Memory B cell (primary cell): Measurements from ENCODE around the gene TCAF2.
A peak's percentile ranks its signal among the peaks of the same experiment; 100 is the strongest.
"Not testable (repeated sequence)": the region's sequence is repeated elsewhere in the genome, so short reads cannot be mapped to it uniquely, and the experiment has no call there.

ENCODE experiments used
- ATAC-seq: fragments of 150-1000 bp; cut with Tn5 transposase; 2 replicates; pipeline ENCODE4 v1.10.0; 2021; ENCODE audit warnings: low read depth, mild to moderate bottlenecking, moderate library complexity
- DNase-seq, 2 donors: peaks; one replicate each; pipeline ENCODE4 v3.0.0; 2022; ENCODE audit warnings: low spot score in 2 of 2
- H3K27ac Mint-ChIP-seq: one replicate; pipeline ENCODE4 v1.8.0; 2022; ENCODE audit warnings: mild to moderate bottlenecking, moderate library complexity, mixed read lengths
- H3K27me3 Mint-ChIP-seq: one replicate; pipeline ENCODE4 v1.8.0; 2022; ENCODE audit warnings: mixed read lengths
- H3K36me3 Mint-ChIP-seq: one replicate; pipeline ENCODE4 v1.8.0; 2022; ENCODE audit warnings: mild to moderate bottlenecking, mixed read lengths
- H3K4me1 Mint-ChIP-seq: one replicate; pipeline ENCODE4 v1.8.0; 2022; ENCODE audit warnings: mixed read lengths
- H3K4me3 Mint-ChIP-seq: one replicate; pipeline ENCODE4 v1.8.0; 2022; ENCODE audit warnings: mild to moderate bottlenecking, moderate library complexity, mixed read lengths
- H3K9me3 Mint-ChIP-seq: one replicate; pipeline ENCODE4 v1.8.0; 2022; ENCODE audit warnings: mixed read lengths

Gene TCAF2

GRCh38 chr7:143635364-143636240 lies 14.8 kb downstream of the TCAF2 start:
- not testable (repeated sequence) for DNase-seq, H3K4me1 Mint-ChIP-seq, H3K4me3 Mint-ChIP-seq, H3K9me3 Mint-ChIP-seq, ATAC-seq, H3K27me3 Mint-ChIP-seq, H3K27ac Mint-ChIP-seq, H3K36me3 Mint-ChIP-seq

GRCh38 chr7:143639372-143639771 lies 18.6 kb downstream of the TCAF2 start:
- H3K27me3 Mint-ChIP-seq, H3K36me3 Mint-ChIP-seq, H3K27ac Mint-ChIP-seq, DNase-seq, H3K4me1 Mint-ChIP-seq, H3K9me3 Mint-ChIP-seq, H3K4me3 Mint-ChIP-seq: not testable (repeated sequence)
- peak; percentile 65 for ATAC-seq

- not testable (repeated sequence) for H3K27ac Mint-ChIP-seq, H3K9me3 Mint-ChIP-seq, H3K4me1 Mint-ChIP-seq, H3K27me3 Mint-ChIP-seq, ATAC-seq, H3K4me3 Mint-ChIP-seq, H3K36me3 Mint-ChIP-seq, DNase-seq
Measured at GRCh38 chr7:143640528-143641189, 19.9 kb downstream of the TCAF2 start.

- not testable (repeated sequence) for ATAC-seq, H3K4me1 Mint-ChIP-seq, H3K36me3 Mint-ChIP-seq, H3K27ac Mint-ChIP-seq, H3K9me3 Mint-ChIP-seq, H3K4me3 Mint-ChIP-seq, DNase-seq, H3K27me3 Mint-ChIP-seq
Measured at GRCh38 chr7:143646598-143646997, 25.8 kb downstream of the TCAF2 start.

- not testable (repeated sequence) for H3K9me3 Mint-ChIP-seq, H3K27me3 Mint-ChIP-seq, H3K36me3 Mint-ChIP-seq
Measured at GRCh38 chr7:143649902-143650301, 29.1 kb downstream of the TCAF2 start.

DNA sequence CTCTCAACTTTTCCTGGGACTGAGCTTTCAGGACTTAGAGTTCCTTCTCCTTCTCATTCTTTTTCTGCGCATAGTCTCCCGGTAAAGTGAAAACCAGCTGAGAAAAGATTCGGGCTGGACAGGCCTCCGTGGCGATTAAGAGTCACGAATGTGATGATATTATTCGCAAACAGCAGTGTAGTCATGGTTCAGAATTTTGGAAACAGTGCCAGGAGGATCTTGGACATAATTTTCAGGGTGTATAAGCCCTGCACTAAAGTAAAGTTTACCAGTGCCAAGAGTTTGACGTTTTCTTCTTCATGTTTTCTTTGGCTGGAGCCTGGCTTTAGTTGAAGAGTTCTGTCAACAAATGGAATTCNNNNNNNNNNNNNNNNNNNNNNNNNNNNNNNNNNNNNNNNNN lies 29.7 kb downstream of the TCAF2 start:
- not testable (repeated sequence) for H3K27ac Mint-ChIP-seq, H3K9me3 Mint-ChIP-seq, ATAC-seq, DNase-seq, H3K36me3 Mint-ChIP-seq, H3K4me3 Mint-ChIP-seq, H3K4me1 Mint-ChIP-seq, H3K27me3 Mint-ChIP-seq

More at GRCh38 chr7:143649902-143650301, 29.1 kb downstream of the TCAF2 start:
- not testable (repeated sequence) for DNase-seq, H3K4me3 Mint-ChIP-seq, H3K27ac Mint-ChIP-seq, ATAC-seq, H3K4me1 Mint-ChIP-seq
